Smooth muscle cell of the umbilical artery (primary cell): ENCODE results near the gene PTCH1. TPM values are rescaled to one million over a fixed set of nuclear protein-coding genes. Genes with fewer than 3 reads are reported as not detected.

ENCODE experiments used
- total RNA-seq: library from RNA; depleted of rRNA; stranded (reverse); fragments of >200 nt; gene quantifications from 2 replicates; pipeline ENCODE4 v1.2.3, GENCODE V29; 2014

PTCH1 gene
- 3.8 and 5.9 TPM in 2 replicates for total RNA-seq

GRCh38 chr9:95516734-95517558, at the start of gene PTCH1:
TSS of gene PTCH1 (minus strand) at chr9:95516971.

Other genes with a start within 250 kb of the PTCH1 start
- 2.7 and 5.6 TPM in 2 replicates for gene FANCC, start 199.3 kb downstream of the PTCH1 start, total RNA-seq